GM19025 (cell line): ENCODE results near the gene BRCA1.
"Not testable (repeated sequence)": the region's sequence is repeated elsewhere in the genome, so short reads cannot be mapped to it uniquely, and the experiment has no call there.

Source experiments
- ATAC-seq: cut with Tn5 transposase; IDR thresholded peaks from one replicate; pipeline ENCODE4 v1.9.1; 2021; ENCODE audit warnings: mild to moderate bottlenecking, low read depth, moderate library complexity; ENCODE audit not compliant: unreplicated experiment

Gene BRCA1

GRCh38 chr17:43070872-43071271 lies 54.3 kb downstream of the BRCA1 start:
- ATAC-seq: no peak

GRCh38 chr17:43070257-43070656 lies 54.9 kb downstream of the BRCA1 start:
- ATAC-seq: no peak

- ATAC-seq: no peak
Measured at GRCh38 chr17:43069368-43069898, 55.7 kb downstream of the BRCA1 start.

GRCh38 chr17:43068570-43069367 lies 56.4 kb downstream of the BRCA1 start:
- ATAC-seq: no peak

- ATAC-seq: no peak
Measured at GRCh38 chr17:43062984-43063638, 62.1 kb downstream of the BRCA1 start.

- ATAC-seq: no peak
Measured at GRCh38 chr17:43056051-43056450, 69.1 kb downstream of the BRCA1 start.

- ATAC-seq: not testable (repeated sequence)
Measured at GRCh38 chr17:43053008-43053407, 72.2 kb downstream of the BRCA1 start.

GRCh38 chr17:43051969-43052368 lies 73.2 kb downstream of the BRCA1 start:
- ATAC-seq: no peak

GRCh38 chr17:43044024-43044423 lies 81.1 kb downstream of the BRCA1 start:
- no peak for ATAC-seq

- ATAC-seq: no peak
Measured at GRCh38 chr17:43043307-43043706, 81.9 kb downstream of the BRCA1 start.

GRCh38 chr17:43042025-43042628 lies 83.0 kb downstream of the BRCA1 start:
- ATAC-seq: no peak

GRCh38 chr17:43040655-43041054 lies 84.5 kb downstream of the BRCA1 start:
- ATAC-seq: no peak

- ATAC-seq: no peak
Measured at GRCh38 chr17:43039646-43040045, 85.5 kb downstream of the BRCA1 start.

- no peak for ATAC-seq
Measured at GRCh38 chr17:43034894-43035293, 90.3 kb downstream of the BRCA1 start.

GRCh38 chr17:43033948-43034881 lies 90.9 kb downstream of the BRCA1 start:
- no peak for ATAC-seq

- ATAC-seq: no peak
Measured at GRCh38 chr17:43031666-43032065, 93.5 kb downstream of the BRCA1 start.

- ATAC-seq: no peak
Measured at GRCh38 chr17:43030137-43030767, 94.9 kb downstream of the BRCA1 start.

- ATAC-seq: no peak
Measured at GRCh38 chr17:43028221-43028861, 96.8 kb downstream of the BRCA1 start.
